Heart left ventricle (tissue), 13 donors: ENCODE data around the gene PHACTR1.

Source experiments
- CTCF ChIP-seq, 12 donors: fragments of 200-600 bp; sonication (generic) in 4 of 12; IDR thresholded peaks; one replicate each; pipeline versions ENCODE4 v1.5.0 to v1.8.0; 2018 to 2022; ENCODE audit warnings: antibody characterized with exemption in 12 of 12, mild to moderate bottlenecking in 5 of 12
- POLR2A ChIP-seq, 2 donors: fragments of 450-650 bp; IDR thresholded peaks; one replicate each; pipeline ENCODE4 v1.6.1; 2017; ENCODE audit warnings: antibody characterized with exemption in 2 of 2, mild to moderate bottlenecking in 2 of 2, moderate library complexity in 2 of 2
- donor health status: ischemic (EF 13 %, LVEDD 7.1; RV severe dilation, severe dysfunction).
- donor health status: DM: no; HTN: yes; CAD: no.
- donor health status: DM: no; HTN: no; CAD: no.
- donor health status: ischemic (EF 25% LVEDD 6.9; RV normal size, moderate dysfunction).
- donor health status: ischemic (EF 25% LVEDD 5.7; RV mildly dilated, moderate dysfunction).
- donor health status: ischemic (EF 35%, LVEDD 5.7; RV mildly dilated, moderate dysfunction).
- donor health status: nonischemic (EF 11% LVEDD 7.7; RV severe dilation, severe dysfunction).
- donor health status: DM: yes; HTN: yes; CAD: no.
- donor health status: PGD.
- donor health status: ischemic (EF 29% LVEDD 5.4; RV normal size, mild dysfunction).
- donor health status: nonischemic (EF 23%, LVEDD 6.1; RV moderate dilation, normal function).

GRCh38 chr6:13238017-13238416 lies 521.5 kb downstream of the PHACTR1 start:
- TF ChIP-seq CTCF (IDR thresholded peaks at IDR 0.05) (no peak), POLR2A (IDR thresholded peaks at IDR 0.05) (no peak)
